IPS DF 4.7 (cell line): Measurements from ENCODE around the gene MYO7B.

ENCODE experiments used
- DNase-seq: peaks from one replicate; pipeline ENCODE4 v3.0.0-alpha.2; 2013; ENCODE audit warnings: low spot score; ENCODE audit errors: extremely low read depth

The MYO7B gene

DNA sequence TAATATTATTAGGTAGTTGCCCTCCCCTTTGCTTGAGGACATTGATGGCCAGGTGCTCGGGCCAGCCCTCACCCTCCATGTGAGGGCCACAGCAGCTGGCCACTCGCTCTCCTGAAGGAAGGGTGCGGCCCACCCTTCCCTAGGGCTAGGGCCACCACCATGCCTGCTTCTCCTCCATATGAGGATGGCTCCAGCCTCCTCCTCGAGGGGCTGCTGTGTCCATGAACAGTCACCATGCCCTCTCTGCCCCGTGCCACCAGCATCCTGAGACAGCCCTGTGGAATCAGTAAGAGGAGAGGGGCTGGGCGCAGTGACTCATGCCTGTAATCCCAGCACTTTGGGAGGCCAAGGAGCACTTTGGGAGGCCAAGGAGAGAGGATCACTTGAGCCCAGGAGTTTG, 112.8 kb downstream of the MYO7B start:
- no peak for DNase-seq

DNA sequence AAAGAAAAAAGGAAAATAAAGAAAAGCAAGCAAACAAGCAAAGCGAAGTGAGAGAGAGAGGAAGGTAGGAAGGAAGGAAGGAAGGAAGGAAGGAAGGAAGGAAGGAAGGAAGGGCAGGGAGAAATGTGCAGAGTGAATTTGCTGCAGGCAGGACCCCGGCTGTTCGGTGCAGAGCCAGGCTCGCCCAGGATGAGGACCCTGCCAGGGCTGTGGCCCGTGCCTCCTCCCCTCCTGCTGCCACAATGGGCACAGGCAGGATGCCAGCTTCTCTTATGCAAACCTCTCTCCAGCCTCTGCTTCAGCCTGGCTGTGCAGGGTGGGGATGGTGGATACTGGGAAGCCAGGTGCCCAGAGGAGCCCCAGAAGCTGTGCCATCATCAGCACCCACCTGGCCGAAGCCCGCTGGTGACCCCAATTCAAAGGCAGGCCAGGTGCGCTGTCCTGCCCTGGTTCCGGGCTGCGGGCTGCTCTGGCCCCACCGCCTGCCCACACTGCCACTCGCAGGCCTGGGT, 113.7 kb downstream of the MYO7B start:
- DNase-seq: no peak

DNA sequence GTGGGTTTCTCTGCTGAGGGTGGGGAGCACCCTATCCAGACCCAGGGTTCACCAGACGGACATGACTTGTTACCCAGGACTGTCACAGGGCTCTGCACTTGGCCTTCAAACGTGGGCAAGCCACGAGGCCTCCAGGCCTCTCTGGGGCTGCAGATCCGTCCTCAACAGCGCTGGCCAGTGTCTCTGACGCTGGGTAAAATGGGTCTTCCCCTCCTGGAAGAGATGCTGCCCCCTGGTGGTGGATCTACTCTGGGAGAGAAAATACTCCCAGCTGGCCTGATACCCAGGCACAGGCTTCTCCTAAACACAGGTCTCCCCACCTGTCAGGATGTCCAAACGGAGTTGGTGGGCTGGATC, 114.2 kb downstream of the MYO7B start:
- DNase-seq: peak; percentile 53

DNA sequence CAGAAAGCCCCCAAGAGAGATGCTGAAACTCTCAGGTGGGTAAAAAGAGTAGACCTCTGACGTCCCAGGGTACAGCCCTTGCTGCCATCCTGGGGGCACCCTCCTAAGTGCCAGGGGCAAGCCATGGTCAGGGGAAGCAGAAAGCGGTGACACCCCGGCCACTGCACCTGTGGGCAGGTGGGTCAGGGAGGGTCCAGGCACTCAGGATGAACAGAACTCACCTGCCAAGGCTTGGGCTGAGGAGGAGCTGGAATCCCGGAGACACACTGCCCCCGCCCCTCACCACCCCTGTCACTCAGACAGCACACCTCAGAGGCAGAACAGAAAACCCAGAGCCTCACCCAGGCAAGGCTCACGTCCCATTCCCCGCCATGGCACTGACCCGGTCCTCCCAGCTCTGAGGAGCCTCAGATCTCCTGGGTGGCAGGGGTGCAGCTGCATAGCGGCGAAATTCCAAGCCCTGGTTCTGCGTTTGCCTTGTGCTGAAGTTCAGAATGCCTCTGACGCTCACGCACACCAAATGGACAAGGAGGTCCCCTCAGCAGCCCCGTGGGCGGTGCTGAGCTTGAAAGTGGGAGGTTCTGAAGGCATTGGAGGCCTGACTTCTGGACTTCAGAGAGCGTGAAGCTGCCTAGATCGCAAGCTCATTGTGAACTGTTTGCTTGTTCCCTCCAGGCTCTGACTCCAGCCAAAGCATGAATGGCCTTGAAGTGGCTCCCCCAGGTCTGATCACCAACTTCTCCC, 114.7 kb downstream of the MYO7B start:
- DNase-seq: no peak

DNA sequence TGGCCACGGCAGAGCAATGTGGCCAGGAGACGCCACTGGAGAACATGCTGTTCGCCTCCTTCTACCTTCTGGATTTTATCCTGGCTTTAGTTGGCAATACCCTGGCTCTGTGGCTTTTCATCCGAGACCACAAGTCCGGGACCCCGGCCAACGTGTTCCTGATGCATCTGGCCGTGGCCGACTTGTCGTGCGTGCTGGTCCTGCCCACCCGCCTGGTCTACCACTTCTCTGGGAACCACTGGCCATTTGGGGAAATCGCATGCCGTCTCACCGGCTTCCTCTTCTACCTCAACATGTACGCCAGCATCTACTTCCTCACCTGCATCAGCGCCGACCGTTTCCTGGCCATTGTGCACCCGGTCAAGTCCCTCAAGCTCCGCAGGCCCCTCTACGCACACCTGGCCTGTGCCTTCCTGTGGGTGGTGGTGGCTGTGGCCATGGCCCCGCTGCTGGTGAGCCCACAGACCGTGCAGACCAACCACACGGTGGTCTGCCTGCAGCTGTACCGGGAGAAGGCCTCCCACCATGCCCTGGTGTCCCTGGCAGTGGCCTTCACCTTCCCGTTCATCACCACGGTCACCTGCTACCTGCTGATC, 115.4 kb downstream of the MYO7B start:
- no peak for DNase-seq

DNA sequence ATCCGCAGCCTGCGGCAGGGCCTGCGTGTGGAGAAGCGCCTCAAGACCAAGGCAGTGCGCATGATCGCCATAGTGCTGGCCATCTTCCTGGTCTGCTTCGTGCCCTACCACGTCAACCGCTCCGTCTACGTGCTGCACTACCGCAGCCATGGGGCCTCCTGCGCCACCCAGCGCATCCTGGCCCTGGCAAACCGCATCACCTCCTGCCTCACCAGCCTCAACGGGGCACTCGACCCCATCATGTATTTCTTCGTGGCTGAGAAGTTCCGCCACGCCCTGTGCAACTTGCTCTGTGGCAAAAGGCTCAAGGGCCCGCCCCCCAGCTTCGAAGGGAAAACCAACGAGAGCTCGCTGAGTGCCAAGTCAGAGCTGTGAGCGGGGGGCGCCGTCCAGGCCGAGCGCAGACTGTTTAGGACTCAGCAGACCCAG, 115.9 kb downstream of the MYO7B start:
- no peak for DNase-seq

DNA sequence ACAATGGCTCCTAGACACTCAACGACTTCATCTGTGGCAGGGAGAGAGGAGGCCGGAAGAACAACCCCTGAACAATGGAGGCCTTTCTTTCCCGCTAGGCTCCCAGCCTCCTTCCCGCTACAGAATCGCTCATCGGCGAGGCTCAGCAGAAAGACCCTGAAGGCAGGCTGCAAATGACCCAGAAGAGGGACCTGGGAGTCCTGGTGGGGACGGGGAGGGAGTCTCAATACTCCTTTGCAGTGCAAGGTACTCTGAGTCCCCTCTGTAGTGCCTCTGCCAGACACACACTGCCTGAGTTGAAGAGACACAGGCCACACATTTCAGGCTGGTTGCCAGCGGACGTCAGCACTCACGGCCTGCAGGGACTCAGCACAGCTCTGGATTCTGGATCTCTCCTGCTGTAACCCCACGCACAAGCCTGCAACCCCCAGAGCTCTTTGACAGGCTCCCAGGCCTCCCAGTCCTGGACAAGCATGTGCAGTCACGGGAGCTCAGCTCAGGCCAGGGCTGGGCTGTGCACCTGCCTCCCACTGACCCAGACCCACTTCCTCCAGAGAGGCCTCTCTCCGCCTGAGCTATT, 116.6 kb downstream of the MYO7B start:
- DNase-seq: no peak

DNA sequence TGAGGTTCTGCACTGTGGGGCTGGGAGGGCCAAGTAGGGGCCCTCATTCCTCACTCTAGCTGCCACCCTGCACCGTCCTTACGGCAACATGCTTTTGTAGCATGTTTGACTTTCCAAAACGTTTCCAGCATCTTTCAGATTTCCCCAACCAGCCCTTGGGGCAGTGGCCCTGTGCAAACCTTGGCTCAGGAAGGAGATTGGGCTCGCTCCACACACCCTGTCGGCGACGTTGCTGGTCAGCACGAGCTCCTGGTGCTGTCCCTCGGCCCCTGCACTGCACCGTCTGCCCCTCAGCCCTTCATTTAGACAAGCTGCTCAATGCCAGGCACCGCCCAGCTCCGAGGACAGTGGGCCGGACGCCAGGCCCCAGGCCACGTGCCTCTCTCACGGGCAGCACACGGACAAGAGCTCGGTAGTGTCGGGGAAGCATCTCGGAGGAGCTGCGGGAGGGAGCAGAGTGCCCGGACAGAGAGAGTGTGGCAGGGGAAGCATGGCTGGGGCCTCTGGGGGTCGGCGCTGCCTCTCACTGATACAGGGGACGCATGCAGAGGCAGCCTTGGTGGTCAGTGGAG, 117.4 kb downstream of the MYO7B start:
- DNase-seq: no peak

DNA sequence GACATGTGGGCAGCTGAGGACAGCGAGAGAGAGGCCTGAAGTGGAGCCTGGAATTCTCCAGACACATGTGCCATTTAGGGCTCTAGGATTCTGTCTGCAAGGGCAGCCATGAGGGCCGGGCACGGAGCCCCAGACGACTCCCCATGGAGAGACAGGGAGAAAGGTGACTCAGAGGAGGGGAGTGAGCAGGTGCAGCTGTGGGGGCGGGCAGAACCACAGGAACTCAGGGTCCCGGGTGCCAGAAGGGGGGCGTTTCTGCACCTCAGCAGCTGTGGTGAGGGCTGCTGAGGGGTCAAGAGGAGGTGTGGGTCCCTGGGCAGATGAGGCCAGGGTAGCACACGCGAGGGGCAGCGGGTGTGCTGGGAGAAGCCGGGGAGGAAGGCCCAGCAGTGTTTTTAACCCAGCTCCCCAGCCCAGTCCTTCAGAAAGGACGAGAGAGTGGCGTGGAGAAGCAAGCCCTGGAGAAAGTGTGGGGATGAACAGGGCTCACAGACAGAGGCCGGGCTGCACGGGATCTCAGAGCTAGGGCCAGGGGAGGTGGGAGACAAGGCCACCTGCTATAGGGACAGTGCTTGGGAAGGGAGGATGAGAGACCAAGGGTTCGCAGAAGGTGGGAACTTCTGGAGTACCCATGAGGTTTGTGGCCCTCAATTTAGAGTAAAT, 118.1 kb downstream of the MYO7B start:
- no peak for DNase-seq

DNA sequence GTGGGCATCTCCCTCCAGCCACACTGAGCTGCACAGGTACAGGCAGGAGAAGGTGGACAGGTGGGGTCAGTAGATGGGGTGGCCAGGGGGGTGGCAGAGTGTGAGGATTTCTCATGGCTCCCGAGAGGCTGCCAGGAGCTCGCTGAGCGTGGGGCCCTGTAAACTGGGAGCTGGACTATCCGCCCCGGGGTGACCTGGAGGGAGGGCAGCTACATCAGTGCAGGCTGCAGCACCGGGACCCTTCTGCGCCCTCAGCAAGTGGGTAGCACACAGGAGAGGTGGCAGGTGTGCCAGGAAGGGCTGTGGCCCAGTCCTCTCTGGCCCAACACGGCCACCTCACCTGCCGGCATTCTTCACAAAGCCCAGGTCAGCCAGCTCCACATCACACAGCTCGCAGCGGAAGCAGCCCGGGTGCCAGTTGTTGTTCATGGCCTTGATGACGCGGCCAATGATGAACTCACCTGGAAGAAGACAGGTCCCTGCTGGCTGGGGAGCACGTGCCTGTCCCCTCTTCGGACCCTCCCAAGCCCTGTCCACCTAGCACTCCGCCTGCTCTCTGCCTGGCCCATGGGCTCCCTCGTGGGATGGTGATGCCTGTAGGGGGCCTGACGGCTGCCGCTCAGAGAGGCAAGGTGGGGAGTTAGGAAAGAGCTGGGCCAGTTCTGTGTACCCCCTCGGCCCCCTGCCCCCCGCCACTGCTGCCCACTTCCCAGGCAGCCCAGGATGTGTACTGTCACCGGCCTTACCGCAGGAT, 118.8 kb downstream of the MYO7B start:
- no peak for DNase-seq

DNA sequence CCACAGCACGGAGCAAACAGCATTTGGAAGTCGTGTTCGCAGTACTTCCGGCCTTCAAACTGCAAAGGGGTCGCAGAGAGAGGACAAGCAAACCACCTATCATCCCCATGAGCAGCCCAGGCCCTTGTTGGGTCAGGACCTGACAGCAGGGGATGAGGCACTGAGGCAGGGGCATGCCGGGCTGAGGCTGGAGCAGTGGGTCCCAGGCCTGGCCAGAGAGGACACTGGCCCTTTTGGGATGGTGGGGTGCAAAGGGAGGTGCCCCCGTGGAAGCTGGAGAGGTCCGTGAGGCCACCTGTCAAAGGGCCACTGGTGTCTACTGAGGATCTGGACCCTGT, 119.3 kb downstream of the MYO7B start:
- DNase-seq: no peak

DNA sequence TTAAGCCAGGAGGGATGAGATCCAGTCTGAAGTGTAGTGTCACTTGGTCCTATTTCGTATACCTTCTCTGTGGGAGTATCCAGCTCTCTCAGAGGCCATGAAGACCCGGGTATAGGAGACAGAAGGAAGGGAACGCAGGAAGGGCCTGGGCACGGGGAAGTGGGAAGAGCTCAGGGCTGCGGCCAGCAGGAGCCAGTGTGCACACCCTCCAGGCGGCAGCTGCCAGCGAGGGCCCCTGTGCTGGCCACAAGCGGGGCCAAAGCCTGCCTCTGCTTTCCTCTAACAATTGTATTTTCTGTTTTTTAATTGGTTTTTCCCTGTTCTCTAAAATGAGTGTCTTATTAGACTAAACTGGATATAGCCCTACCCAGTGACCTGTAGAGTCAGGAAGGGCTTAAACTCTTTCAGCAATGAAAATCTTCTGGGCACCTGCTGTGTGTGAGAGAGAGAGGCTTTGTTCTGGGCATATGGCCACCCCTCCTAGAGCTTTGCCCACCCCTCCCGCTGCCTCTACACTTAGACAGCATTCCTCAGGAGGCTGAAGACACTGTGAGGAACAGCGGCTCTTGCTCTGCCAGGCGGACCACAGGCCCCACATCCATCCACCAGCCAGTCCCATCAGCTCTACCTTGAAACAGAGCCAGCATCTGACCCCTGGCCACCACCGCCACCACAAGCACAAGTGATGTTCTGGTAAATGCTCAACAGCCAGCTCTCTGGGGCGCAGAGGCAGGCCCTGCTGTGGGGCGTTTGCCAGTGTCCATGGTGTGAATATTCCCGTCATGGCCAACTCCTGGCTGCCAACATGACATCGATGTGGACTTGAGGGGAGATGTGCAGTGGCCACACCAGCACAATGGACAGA, 120.0 kb downstream of the MYO7B start:
- no peak for DNase-seq

DNA sequence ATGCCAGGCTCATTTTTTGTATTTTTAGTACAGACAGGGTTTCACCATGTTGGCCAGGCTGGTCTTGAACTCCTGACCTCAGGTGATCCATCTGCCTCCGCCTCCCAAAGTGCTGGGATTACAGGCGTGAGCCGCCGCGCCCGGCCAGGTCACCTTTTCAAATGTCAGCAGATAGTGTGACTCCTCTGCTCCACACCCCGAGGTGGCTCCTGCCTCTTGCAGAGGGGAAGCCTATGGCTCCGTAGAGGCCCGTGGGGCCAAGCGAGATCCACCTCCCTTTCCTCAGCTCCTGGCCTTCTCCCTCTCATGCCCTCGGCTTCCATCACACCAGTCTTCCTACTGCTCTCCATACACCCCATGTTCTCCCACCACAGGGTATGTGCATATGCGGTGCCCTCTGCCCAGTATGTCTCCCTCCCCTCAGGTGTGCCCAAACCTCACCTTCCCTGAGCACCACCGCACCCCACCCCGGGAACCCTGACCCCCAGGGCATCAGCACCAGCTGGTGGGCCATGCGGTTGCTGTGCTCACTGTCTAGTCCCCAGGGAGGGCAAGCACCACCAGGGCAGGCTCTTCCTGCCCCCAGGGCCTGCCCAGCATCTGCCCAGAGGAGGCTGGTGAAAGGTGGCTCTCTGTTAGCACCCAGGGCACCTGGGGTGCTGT, 121.2 kb downstream of the MYO7B start:
- no peak for DNase-seq

DNA sequence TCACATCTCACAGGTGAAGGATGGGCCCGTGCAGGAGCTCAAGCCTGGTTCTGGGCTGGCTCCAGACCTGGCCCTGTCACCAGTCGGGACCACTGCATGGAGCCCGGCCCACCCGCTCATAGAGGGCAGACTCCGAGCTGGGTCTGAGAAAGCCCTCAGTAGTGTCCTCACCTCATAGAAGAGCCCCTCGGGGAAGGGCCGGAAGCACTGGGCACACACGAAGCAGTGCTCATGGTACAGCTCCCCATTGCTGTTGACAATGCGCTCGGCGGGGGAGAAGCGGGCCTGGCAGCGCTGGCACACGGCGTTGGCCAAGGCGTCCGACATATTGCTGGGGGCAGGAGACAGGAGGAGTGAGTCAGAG, 121.7 kb downstream of the MYO7B start:
- DNase-seq: no peak

DNA sequence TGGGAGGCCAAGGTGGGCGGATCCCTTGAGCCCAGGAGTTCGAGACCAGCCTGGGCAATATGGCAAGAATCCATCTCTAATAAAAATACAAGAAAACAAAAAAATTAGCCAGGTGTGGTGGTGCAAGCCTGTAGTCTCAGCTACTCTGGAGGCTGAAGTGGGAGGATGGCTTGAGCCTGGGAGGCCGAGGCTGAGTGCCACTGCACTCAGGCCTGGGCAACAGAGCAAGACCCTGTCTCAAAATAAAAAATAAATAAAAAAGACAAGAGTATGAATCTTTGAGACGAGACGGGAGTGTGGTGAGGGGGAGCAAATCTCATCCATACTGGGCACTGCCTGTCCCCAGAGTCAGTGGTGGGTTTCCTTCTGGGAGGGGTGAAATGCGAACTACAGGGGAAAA, 122.7 kb downstream of the MYO7B start:
- DNase-seq: no peak

DNA sequence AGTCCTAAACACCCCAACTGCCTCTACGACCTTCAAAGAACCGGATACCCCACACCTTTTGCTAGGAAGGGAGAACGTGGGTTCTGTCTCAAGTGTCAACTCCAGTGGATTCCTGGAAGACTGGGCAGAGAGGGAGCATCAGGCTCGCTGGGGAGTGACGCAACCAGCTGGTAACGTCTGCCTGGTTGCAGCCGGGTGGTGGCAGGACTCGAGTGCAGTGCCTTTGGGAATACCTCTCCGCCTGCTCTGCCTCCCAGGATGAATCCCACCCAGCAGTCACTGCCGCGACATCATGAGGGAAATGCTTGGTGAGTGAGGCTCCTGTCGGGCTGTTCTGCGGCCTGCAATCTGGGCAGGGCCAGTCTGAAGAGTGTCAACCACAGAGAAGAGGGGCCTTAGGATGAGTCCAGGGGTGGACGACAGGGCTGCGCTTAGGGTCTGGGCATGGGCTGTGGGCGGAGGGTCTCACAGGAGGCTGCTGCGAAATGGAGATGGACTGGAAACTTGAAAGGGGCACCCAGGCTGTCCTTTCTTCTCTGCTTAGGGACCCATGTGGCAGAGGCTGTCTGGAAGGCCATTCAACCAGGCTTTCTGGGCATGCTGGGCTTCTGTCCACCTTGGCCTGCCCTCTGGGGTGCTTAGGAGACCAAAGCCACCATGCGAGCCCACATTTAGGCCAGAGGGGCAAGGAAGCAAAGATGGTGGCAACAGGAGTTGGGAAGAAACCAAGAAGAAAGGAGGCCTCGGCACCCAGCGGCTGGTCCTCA, 123.3 kb downstream of the MYO7B start:
- DNase-seq: no peak

DNA sequence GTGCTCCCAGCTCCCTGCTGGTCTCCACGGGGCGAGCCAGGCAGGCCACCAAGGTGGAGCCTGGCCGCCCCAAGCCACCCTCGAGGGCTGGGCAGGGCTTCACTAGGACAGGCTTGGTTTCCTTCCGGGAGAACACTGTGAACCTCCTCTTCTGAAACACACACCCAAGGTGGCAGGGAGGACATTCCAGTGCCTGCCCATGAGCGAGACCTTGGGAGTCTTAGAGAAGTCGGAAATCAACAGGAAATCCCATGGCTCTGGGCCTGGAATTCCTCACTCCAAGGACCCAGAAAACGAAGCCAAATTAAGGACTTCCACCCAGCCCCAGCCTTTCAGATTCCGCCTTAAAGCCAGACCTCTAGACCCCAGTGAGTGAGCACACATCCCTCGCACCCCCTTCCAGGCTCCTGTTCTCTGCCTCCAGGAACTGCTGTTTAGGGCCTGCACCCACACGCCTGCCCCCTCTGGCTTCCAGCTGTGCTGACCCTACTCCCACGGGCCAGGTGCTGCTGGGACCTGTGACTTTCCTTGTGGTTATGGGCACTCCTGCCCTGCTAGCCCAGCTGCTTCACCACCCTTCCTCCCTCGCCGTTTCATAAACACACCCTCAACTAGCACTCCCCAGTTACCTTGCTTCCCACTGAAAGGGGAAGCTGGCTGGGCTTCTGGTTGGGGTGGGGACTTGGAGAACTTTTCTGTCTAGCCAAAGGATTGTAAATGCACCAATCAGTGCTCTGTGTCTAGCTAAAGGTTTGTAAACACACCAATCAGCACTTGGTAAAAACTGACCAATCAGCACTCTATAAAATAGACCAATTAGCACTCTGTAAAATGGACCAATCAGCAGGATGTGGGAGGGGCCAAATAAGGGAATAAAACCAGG, 124.2 kb downstream of the MYO7B start:
- no peak for DNase-seq

DNA sequence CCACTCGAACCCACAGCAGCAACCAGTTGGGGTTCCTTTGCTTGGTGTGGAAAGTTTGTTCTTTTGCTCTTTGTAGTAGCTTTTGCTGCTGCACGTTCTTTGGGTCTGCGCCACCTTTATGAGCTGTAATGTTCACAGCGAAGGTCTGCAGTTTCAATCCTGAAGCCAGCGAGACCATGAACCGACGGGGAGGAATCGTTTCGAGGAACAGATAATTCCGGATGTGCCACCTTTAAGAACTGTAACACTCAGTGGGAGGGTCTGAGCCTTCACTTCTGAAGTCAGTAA, 124.8 kb downstream of the MYO7B start:
- DNase-seq: no peak
